Measurements from ENCODE around the gene TUSC2.
A peak's percentile ranks its signal among the peaks of the same experiment; 100 is the strongest.
"Not testable (repeated sequence)": the region's sequence is repeated elsewhere in the genome, so short reads cannot be mapped to it uniquely, and the experiment has no call there.

The TUSC2 gene

GRCh38 chr3:50319181-50319893 lies 8.7 kb downstream of the TUSC2 start:
- Histone ChIP-seq H3K36me3 (ENCODE audit: control insufficient read depth, insufficient read depth, low read length) (no peaks in the 10 kb centered on the region), H3K9me3 (ENCODE audit: control insufficient read depth, low read length) (no peaks in the 10 kb centered on the region), H3K27me3 (replicated peaks; ENCODE audit: control insufficient read depth, insufficient read depth, low read length, poor library complexity, severe bottlenecking) (no peaks in the 10 kb centered on the region), H3K4me3 (ENCODE audit: insufficient read depth, low read depth, low read length, poor library complexity, severe bottlenecking) (no peak overlapping the region), H3K27ac (ENCODE audit: insufficient read depth, low read length, poor library complexity, severe bottlenecking) (no peak overlapping the region), H3K4me1 (ENCODE audit: control insufficient read depth, insufficient read depth, low read length, poor library complexity, severe bottlenecking) (peaks cover 41% of the 10 kb centered on the region)
- no peak for DNase-seq

GRCh38 chr3:50318615-50319014 lies 9.4 kb downstream of the TUSC2 start:
- Histone ChIP-seq H3K36me3 (ENCODE audit: control insufficient read depth, insufficient read depth, low read length) (no peaks in the 10 kb centered on the region), H3K27ac (ENCODE audit: insufficient read depth, low read length, poor library complexity, severe bottlenecking) (no peak overlapping the region), H3K4me3 (ENCODE audit: insufficient read depth, low read depth, low read length, poor library complexity, severe bottlenecking) (no peak overlapping the region), H3K9me3 (ENCODE audit: control insufficient read depth, low read length) (no peaks in the 10 kb centered on the region), H3K27me3 (replicated peaks; ENCODE audit: control insufficient read depth, insufficient read depth, low read length, poor library complexity, severe bottlenecking) (no peaks in the 10 kb centered on the region), H3K4me1 (ENCODE audit: control insufficient read depth, insufficient read depth, low read length, poor library complexity, severe bottlenecking) (peaks cover 41% of the 10 kb centered on the region)
- DNase-seq, result no peak

- H3K9me3 ChIP-seq (ENCODE audit: control insufficient read depth, low read length), result no peaks in the 10 kb centered on the region
- H3K36me3 ChIP-seq (ENCODE audit: control insufficient read depth, insufficient read depth, low read length), result no peaks in the 10 kb centered on the region
- H3K27me3 ChIP-seq (replicated peaks; ENCODE audit: control insufficient read depth, insufficient read depth, low read length, poor library complexity, severe bottlenecking), result no peaks in the 10 kb centered on the region
- DNase-seq, result no peak
- H3K4me3 ChIP-seq (ENCODE audit: insufficient read depth, low read depth, low read length, poor library complexity, severe bottlenecking), result no peak overlapping the region
- no peak overlapping the region for H3K27ac ChIP-seq (ENCODE audit: insufficient read depth, low read length, poor library complexity, severe bottlenecking)
- H3K4me1 ChIP-seq (ENCODE audit: control insufficient read depth, insufficient read depth, low read length, poor library complexity, severe bottlenecking), result peaks cover 41% of the 10 kb centered on the region
Measured at GRCh38 chr3:50318163-50318562, 9.9 kb downstream of the TUSC2 start.

- no peaks in the 10 kb centered on the region for H3K9me3 ChIP-seq (ENCODE audit: control insufficient read depth, low read length)
- H3K4me3 ChIP-seq (ENCODE audit: insufficient read depth, low read depth, low read length, poor library complexity, severe bottlenecking), result peak overlapping the region; percentile 38
- H3K27ac ChIP-seq (ENCODE audit: insufficient read depth, low read length, poor library complexity, severe bottlenecking), result peak overlapping the region; percentile 50
- no peaks in the 10 kb centered on the region for H3K27me3 ChIP-seq (replicated peaks; ENCODE audit: control insufficient read depth, insufficient read depth, low read length, poor library complexity, severe bottlenecking)
- no peaks in the 10 kb centered on the region for H3K36me3 ChIP-seq (ENCODE audit: control insufficient read depth, insufficient read depth, low read length)
- peaks cover 41% of the 10 kb centered on the region for H3K4me1 ChIP-seq (ENCODE audit: control insufficient read depth, insufficient read depth, low read length, poor library complexity, severe bottlenecking)
- no peak for DNase-seq
Measured at GRCh38 chr3:50317300-50317699, 10.7 kb downstream of the TUSC2 start.

- peaks cover 38% of the 10 kb centered on the region for H3K4me1 ChIP-seq (ENCODE audit: control insufficient read depth, insufficient read depth, low read length, poor library complexity, severe bottlenecking)
- peak overlapping the region; percentile 38 for H3K4me3 ChIP-seq (ENCODE audit: insufficient read depth, low read depth, low read length, poor library complexity, severe bottlenecking)
- H3K27ac ChIP-seq (ENCODE audit: insufficient read depth, low read length, poor library complexity, severe bottlenecking), result peak overlapping the region; percentile 50
Measured at GRCh38 chr3:50316657-50317242, 11.3 kb downstream of the TUSC2 start.

GRCh38 chr3:50314816-50315215 lies 13.2 kb downstream of the TUSC2 start:
- H3K27ac ChIP-seq (ENCODE audit: insufficient read depth, low read length, poor library complexity, severe bottlenecking), result no peak overlapping the region
- peaks cover 21% of the 10 kb centered on the region for H3K4me1 ChIP-seq (ENCODE audit: control insufficient read depth, insufficient read depth, low read length, poor library complexity, severe bottlenecking)
- DNase-seq, result no peak
- H3K9me3 ChIP-seq (ENCODE audit: control insufficient read depth, low read length), result no peaks in the 10 kb centered on the region
- H3K4me3 ChIP-seq (ENCODE audit: insufficient read depth, low read depth, low read length, poor library complexity, severe bottlenecking), result no peak overlapping the region
- no peaks in the 10 kb centered on the region for H3K27me3 ChIP-seq (replicated peaks; ENCODE audit: control insufficient read depth, insufficient read depth, low read length, poor library complexity, severe bottlenecking)
- H3K36me3 ChIP-seq (ENCODE audit: control insufficient read depth, insufficient read depth, low read length), result no peaks in the 10 kb centered on the region

More at GRCh38 chr3:50316657-50317242, 11.3 kb downstream of the TUSC2 start:
- H3K9me3 ChIP-seq (ENCODE audit: control insufficient read depth, low read length), result no peaks in the 10 kb centered on the region
- no peaks in the 10 kb centered on the region for H3K36me3 ChIP-seq (ENCODE audit: control insufficient read depth, insufficient read depth, low read length)
- peak; percentile 66 to 75 (median 71) for DNase-seq
- no peaks in the 10 kb centered on the region for H3K27me3 ChIP-seq (replicated peaks; ENCODE audit: control insufficient read depth, insufficient read depth, low read length, poor library complexity, severe bottlenecking)

- Histone ChIP-seq H3K36me3 (ENCODE audit: control insufficient read depth, insufficient read depth, low read length) (no peaks in the 10 kb centered on the region), H3K9me3 (ENCODE audit: control insufficient read depth, low read length) (no peaks in the 10 kb centered on the region), H3K4me1 (ENCODE audit: control insufficient read depth, insufficient read depth, low read length, poor library complexity, severe bottlenecking) (peaks cover 20% of the 10 kb centered on the region), H3K27ac (ENCODE audit: insufficient read depth, low read length, poor library complexity, severe bottlenecking) (no peak overlapping the region), H3K4me3 (ENCODE audit: insufficient read depth, low read depth, low read length, poor library complexity, severe bottlenecking) (no peak overlapping the region), H3K27me3 (replicated peaks; ENCODE audit: control insufficient read depth, insufficient read depth, low read length, poor library complexity, severe bottlenecking) (no peaks in the 10 kb centered on the region)
- no peak for DNase-seq
Measured at GRCh38 chr3:50314342-50314741, 13.7 kb downstream of the TUSC2 start.

- DNase-seq; H3K27me3 ChIP-seq (replicated peaks; ENCODE audit: control insufficient read depth, insufficient read depth, low read length, poor library complexity, severe bottlenecking); H3K36me3 ChIP-seq (ENCODE audit: control insufficient read depth, insufficient read depth, low read length); H3K4me1 ChIP-seq (ENCODE audit: control insufficient read depth, insufficient read depth, low read length, poor library complexity, severe bottlenecking); H3K4me3 ChIP-seq (ENCODE audit: insufficient read depth, low read depth, low read length, poor library complexity, severe bottlenecking); H3K27ac ChIP-seq (ENCODE audit: insufficient read depth, low read length, poor library complexity, severe bottlenecking); H3K9me3 ChIP-seq (ENCODE audit: control insufficient read depth, low read length): not testable (repeated sequence)
Measured at GRCh38 chr3:50312041-50312440, 16.0 kb downstream of the TUSC2 start.

GRCh38 chr3:50304601-50305000 lies 23.4 kb downstream of the TUSC2 start:
- Histone ChIP-seq H3K27ac (ENCODE audit: insufficient read depth, low read length, poor library complexity, severe bottlenecking) (no peak overlapping the region), H3K4me3 (ENCODE audit: insufficient read depth, low read depth, low read length, poor library complexity, severe bottlenecking) (no peak overlapping the region)

GRCh38 chr3:50303013-50303815 lies 24.8 kb downstream of the TUSC2 start, which contains the start of gene HYAL1:
TSS of gene HYAL1 (minus strand) at chr3:50303574. CDS start at chr3:50302956, 618 bp downstream.
- H3K27ac ChIP-seq (ENCODE audit: insufficient read depth, low read length, poor library complexity, severe bottlenecking), result no peak within 1 kb of the TSS
- DNase-seq, result no peak
- H3K4me1 ChIP-seq (ENCODE audit: control insufficient read depth, insufficient read depth, low read length, poor library complexity, severe bottlenecking), result peaks cover 18% of the 10 kb centered on the region
- H3K27me3 ChIP-seq (replicated peaks; ENCODE audit: control insufficient read depth, insufficient read depth, low read length, poor library complexity, severe bottlenecking), result no peaks in the 10 kb centered on the region
- H3K9me3 ChIP-seq (ENCODE audit: control insufficient read depth, low read length), result no peaks in the 10 kb centered on the region
- H3K4me3 ChIP-seq (ENCODE audit: insufficient read depth, low read depth, low read length, poor library complexity, severe bottlenecking), result no peak within 1 kb of the TSS
- H3K36me3 ChIP-seq (ENCODE audit: control insufficient read depth, insufficient read depth, low read length), result no peaks in the 10 kb centered on the region

More at GRCh38 chr3:50304601-50305000, 23.4 kb downstream of the TUSC2 start:
- Histone ChIP-seq H3K4me1 (ENCODE audit: control insufficient read depth, insufficient read depth, low read length, poor library complexity, severe bottlenecking) (peaks cover 10% of the 10 kb centered on the region), H3K36me3 (ENCODE audit: control insufficient read depth, insufficient read depth, low read length) (no peaks in the 10 kb centered on the region), H3K9me3 (ENCODE audit: control insufficient read depth, low read length) (no peaks in the 10 kb centered on the region), H3K27me3 (replicated peaks; ENCODE audit: control insufficient read depth, insufficient read depth, low read length, poor library complexity, severe bottlenecking) (no peaks in the 10 kb centered on the region)
- no peak for DNase-seq
